PC-9 (cell line): Measurements from ENCODE around the gene MAP4K3.

ENCODE experiments used
- CTCF ChIP-seq: fragments of 200-600 bp; sonication (generic); conservative IDR thresholded peaks from 2 replicates; pipeline ENCODE4 v1.6.1; 2017; ENCODE audit warnings: mixed run types, antibody characterized with exemption, mild to moderate bottlenecking, moderate library complexity
- EZH2 ChIP-seq: fragments of 200-600 bp; sonication (generic); IDR thresholded peaks from 2 replicates; pipeline ENCODE4 v1.8.0; 2017; ENCODE audit warnings: antibody characterized with exemption, low read depth

- no peak for TF ChIP-seq EZH2
- TF ChIP-seq CTCF: no peak
Measured at GRCh38 chr2:39429746-39430145, 7.3 kb downstream of the MAP4K3 start.
